ENCODE results near the gene OVOL1. TPM values are rescaled to one million over a fixed set of nuclear protein-coding genes. Genes with fewer than 3 reads are reported as not detected.

The OVOL1 gene
- total and polyA plus RNA-seq, 2 experiments from 2014 or later: 1.5 to 3.3 TPM

GRCh38 chr11:65843811-65844210 is 56.9 kb downstream of the OVOL1 start:
- H3K9me3 Mint-ChIP-seq: no peaks in the 10 kb centered on the region
- no peak overlapping the region for H3K4me3 Mint-ChIP-seq
- no peaks in the 10 kb centered on the region for H3K79me2 ChIP-seq (replicated peaks; ENCODE audit: insufficient read depth)
- H3K4me1 Mint-ChIP-seq: no peaks in the 10 kb centered on the region
- TF ChIP-seq EZH2 (IDR thresholded peaks at IDR 0.05; ENCODE audit: low read depth, unreplicated experiment) (no peak), POLR2AphosphoS5 (IDR thresholded peaks at IDR 0.05; ENCODE audit: low read depth) (no peak), STAT1 (IDR thresholded peaks at IDR 0.05; ENCODE audit: unreplicated experiment) (no peak), NANOG (IDR thresholded peaks at IDR 0.05; ENCODE audit: borderline replicate concordance) (no peak), CTCF (conservative IDR thresholded peaks at IDR 0.05; ENCODE audit: low read depth in 2 of 2) (no peak), CREB1 (CRISPR knock-in tag; IDR thresholded peaks at IDR 0.05; ENCODE audit: low read depth) (no peak), JUNB (IDR thresholded peaks at IDR 0.05; ENCODE audit: unreplicated experiment) (no peak), ZNF462 (CRISPR knock-in tag; IDR thresholded peaks at IDR 0.05) (no peak), ZNF331 (CRISPR knock-in tag; IDR thresholded peaks at IDR 0.05; ENCODE audit: low read depth) (no peak), EZH2phosphoT487 (IDR thresholded peaks at IDR 0.05; ENCODE audit: unreplicated experiment) (no peak), ZNF114 (CRISPR knock-in tag; IDR thresholded peaks at IDR 0.05) (no peak), REST (IDR thresholded peaks at IDR 0.05; ENCODE audit: unreplicated experiment) (no peak), ETS1 (IDR thresholded peaks at IDR 0.05) (no peak)
- H3K4me1 ChIP-seq (ENCODE audit: insufficient read depth): no peaks in the 10 kb centered on the region
- no peaks in the 10 kb centered on the region; the same call in 1 of the 2 replicates for H3F3A ChIP-seq (replicated peaks; ENCODE audit: low read depth)
- H2AFZ ChIP-seq: no peak overlapping the region
- no peaks in the 10 kb centered on the region; the same call in 1 of the 2 replicates for H4K20me1 ChIP-seq (replicated peaks; ENCODE audit: insufficient read depth)
- H3K27me3 Mint-ChIP-seq (ENCODE audit: insufficient read depth, low read depth, poor library complexity): peaks cover 7% of the 10 kb centered on the region
- H3K4me2 ChIP-seq: no peak overlapping the region
- H3K36me3 ChIP-seq (ENCODE audit: insufficient read depth): no peaks in the 10 kb centered on the region
- ATAC-seq: no peak
- H3K9me2 ChIP-seq (ENCODE audit: insufficient read depth): no peaks in the 10 kb centered on the region
- no peak overlapping the region for H3K27ac ChIP-seq (ENCODE audit: low read depth)
- no peaks in the 10 kb centered on the region for H3K36me3 Mint-ChIP-seq (ENCODE audit: low read depth)
- H3K27me3 ChIP-seq (ENCODE audit: insufficient read depth): no peaks in the 10 kb centered on the region
- H3K27ac Mint-ChIP-seq: no peak overlapping the region
- no peak for DNase-seq (ENCODE audit: low spot score)
- H3K4me3 ChIP-seq: no peak overlapping the region

Data from GM23338 (cell line).